HG03575 (cell line): ENCODE results near the gene RXRB.
"Not testable (repeated sequence)": the region's sequence is repeated elsewhere in the genome, so short reads cannot be mapped to it uniquely, and the experiment has no call there.

Source experiments
- ATAC-seq: cut with Tn5 transposase; IDR thresholded peaks from one replicate; pipeline ENCODE4 v1.9.1; 2021; ENCODE audit not compliant: unreplicated experiment, insufficient number of reproducible peaks, low FRiP score; ENCODE audit errors: extremely low read depth

Gene RXRB

GRCh38 chr6:33167374-33168283 lies 32.8 kb downstream of the RXRB start:
- no peak for ATAC-seq

- ATAC-seq: no peak
Measured at GRCh38 chr6:33166811-33167210, 33.7 kb downstream of the RXRB start.

- no peak for ATAC-seq
Measured at GRCh38 chr6:33166363-33166762, 34.1 kb downstream of the RXRB start.

- ATAC-seq: no peak
Measured at GRCh38 chr6:33165581-33166258, 34.7 kb downstream of the RXRB start.

- ATAC-seq: no peak
Measured at GRCh38 chr6:33164665-33165373, 35.6 kb downstream of the RXRB start.

GRCh38 chr6:33164176-33164575 lies 36.3 kb downstream of the RXRB start:
- no peak for ATAC-seq

- no peak for ATAC-seq
Measured at GRCh38 chr6:33163540-33163939, 36.9 kb downstream of the RXRB start.

- no peak for ATAC-seq
Measured at GRCh38 chr6:33161354-33162331, 38.8 kb downstream of the RXRB start.

- ATAC-seq: no peak
Measured at GRCh38 chr6:33160728-33161344, 39.6 kb downstream of the RXRB start.

- no peak for ATAC-seq
Measured at GRCh38 chr6:33160096-33160495, 40.4 kb downstream of the RXRB start.

GRCh38 chr6:33156964-33157363 lies 43.5 kb downstream of the RXRB start:
- ATAC-seq: no peak

- no peak for ATAC-seq
Measured at GRCh38 chr6:33156561-33156960, 43.9 kb downstream of the RXRB start.

GRCh38 chr6:33154349-33154748 lies 46.1 kb downstream of the RXRB start:
- no peak for ATAC-seq

- no peak for ATAC-seq
Measured at GRCh38 chr6:33151050-33151449, 49.4 kb downstream of the RXRB start.

GRCh38 chr6:33150560-33150959 lies 49.9 kb downstream of the RXRB start:
- not testable (repeated sequence) for ATAC-seq

GRCh38 chr6:33147807-33148666 lies 52.4 kb downstream of the RXRB start:
- ATAC-seq: no peak

- ATAC-seq: no peak
Measured at GRCh38 chr6:33144373-33144772, 56.1 kb downstream of the RXRB start.
